Thoracic aorta (tissue), 2 donors: ENCODE data around the gene C1orf159. TPM values are rescaled to one million over a fixed set of nuclear protein-coding genes. Genes with fewer than 3 reads are reported as not detected.

Experiments
- ATAC-seq: fragments of 150-250 bp; one replicate; pipeline ENCODE4 v1.8.0; 2017; ENCODE audit warnings: low read depth; ENCODE audit not compliant: insufficient number of reproducible peaks, low FRiP score
- DNase-seq: peaks from one replicate; pipeline ENCODE4 v3.0.0-alpha.2; 2020; ENCODE audit warnings: low spot score
- H3K27ac ChIP-seq, 2 donors: fragments of 200-600 bp; sonication (generic); 1 replicate in 1 of 2; 2 replicates in 1 of 2; pipeline ENCODE4 v1.5.1; 2016; ENCODE audit warnings: mild to moderate bottlenecking in 2 of 2, moderate library complexity in 2 of 2
- H3K27me3 ChIP-seq: fragments of 200-600 bp; sonication (generic); replicated peaks from 2 replicates; pipeline ENCODE4 v1.6.0; 2016; ENCODE audit warnings: mild to moderate bottlenecking; ENCODE audit not compliant: insufficient read depth
- H3K36me3 ChIP-seq: fragments of 200-600 bp; sonication (generic); one replicate; pipeline ENCODE4 v1.5.1; 2016
- H3K4me1 ChIP-seq, 2 donors: fragments of 200-600 bp; sonication (generic); 1 replicate in 1 of 2; 2 replicates in 1 of 2; pipeline versions ENCODE4 v1.5.1 to v1.6.0; 2016; ENCODE audit warnings: low read depth in 2 of 2, mild to moderate bottlenecking in 1 of 2; ENCODE audit not compliant: control insufficient read depth in 1 of 2
- H3K4me3 ChIP-seq: fragments of 200-600 bp; sonication (generic); 2 replicates; pipeline ENCODE4 v1.5.1; 2016; ENCODE audit warnings: mild to moderate bottlenecking
- H3K9me3 ChIP-seq: fragments of 200-600 bp; sonication (generic); 2 replicates; pipeline ENCODE4 v1.5.1; 2016
- CTCF ChIP-seq: fragments of 200-600 bp; sonication (generic); IDR thresholded peaks from one replicate; pipeline ENCODE4 v1.5.1; 2019; ENCODE audit warnings: antibody characterized with exemption
- total RNA-seq, 2 donors: library from RNA; depleted of rRNA; stranded (reverse); fragments of >200 nt; gene quantifications; one replicate each; pipeline versions ENCODE4 v1.1.0 to v1.2.3, GENCODE V29; 2016

C1orf159 gene
- total RNA-seq, 2 donors from 2014 or later, result 10.8 to 21.2 TPM

DNA sequence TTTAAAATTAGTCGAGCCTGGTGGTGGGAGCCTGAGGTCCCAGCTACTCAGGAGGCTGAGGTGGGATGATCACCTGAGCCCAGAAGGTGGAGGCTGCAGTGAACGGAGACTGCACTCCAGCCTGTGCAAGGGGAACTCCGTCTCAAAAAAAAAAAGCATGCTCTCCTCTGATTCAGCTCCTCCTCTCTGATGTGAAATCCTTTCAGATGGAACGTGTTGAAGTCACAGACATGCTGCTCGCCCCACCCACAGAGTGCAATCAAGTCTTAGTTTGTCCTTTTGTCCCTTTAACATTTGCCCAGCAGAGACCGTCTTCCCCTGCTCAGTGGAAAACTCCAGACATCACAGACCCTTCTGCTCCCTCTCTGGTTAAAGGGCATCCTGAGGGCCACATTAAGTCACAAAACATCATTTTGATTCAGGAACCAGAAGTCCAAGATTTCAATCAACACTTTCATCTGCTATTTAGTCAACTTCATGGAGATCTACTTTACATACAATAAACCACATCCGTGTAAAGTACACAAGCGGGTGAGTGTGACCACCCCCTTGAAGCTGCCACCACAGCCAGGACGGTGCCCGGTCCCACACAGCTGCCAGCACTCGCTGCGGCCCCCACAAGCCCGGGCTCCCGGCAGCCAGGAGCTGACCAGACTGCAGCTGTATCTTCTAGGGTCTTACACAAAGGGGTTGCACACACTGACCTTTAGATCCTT is 22.8 kb downstream of the C1orf159 start:
- Histone ChIP-seq H3K27me3 (no peaks in the 10 kb centered on the region), H3K4me1 (no peaks in the 10 kb centered on the region), H3K36me3 (no peaks in the 10 kb centered on the region), H3K4me3 (no peak overlapping the region), H3K9me3 (no peaks in the 10 kb centered on the region), H3K27ac (no peak overlapping the region)
- ATAC-seq, result no peak
- DNase-seq, result no peak
- TF ChIP-seq CTCF, result no peak

DNA sequence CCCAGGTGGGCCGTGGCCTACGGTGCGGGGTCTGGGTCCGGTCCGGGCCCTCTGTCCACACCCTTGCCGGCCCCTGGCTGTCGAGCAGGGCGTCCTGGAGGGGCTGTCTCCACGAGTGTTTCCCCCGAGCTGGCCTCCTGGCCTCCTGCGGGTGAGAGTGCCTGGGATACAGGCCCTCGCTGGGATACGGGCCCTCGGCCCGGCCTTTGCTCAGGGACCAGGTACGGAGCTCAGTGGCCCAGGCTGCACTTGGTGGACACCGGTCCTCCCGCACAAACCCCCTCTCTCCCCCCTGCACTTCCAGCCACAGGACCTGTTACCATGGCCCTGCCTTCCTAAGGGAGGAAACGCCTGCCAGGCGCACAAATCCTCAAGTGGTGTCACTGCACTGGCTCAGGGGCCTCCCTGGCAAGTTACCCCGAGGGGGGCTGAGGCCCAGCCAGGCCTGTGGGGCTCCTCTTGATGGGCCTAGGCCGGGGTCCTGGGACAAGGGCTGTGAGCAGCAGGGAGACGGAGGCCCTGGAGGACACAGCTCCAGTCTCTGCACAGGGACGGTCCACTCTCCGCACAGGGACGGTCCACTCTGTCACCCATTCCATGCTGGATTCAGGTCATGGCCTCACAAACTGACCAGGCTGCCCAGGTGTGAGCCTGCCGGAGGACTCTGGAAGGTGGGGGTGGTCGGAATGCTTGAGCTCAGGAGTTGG is 23.6 kb downstream of the C1orf159 start:
- no peak for DNase-seq
- H3K4me3 ChIP-seq, result no peak overlapping the region
- H3K9me3 ChIP-seq, result no peaks in the 10 kb centered on the region
- H3K36me3 ChIP-seq, result no peaks in the 10 kb centered on the region
- TF ChIP-seq CTCF, result no peak
- H3K4me1 ChIP-seq, result no peaks in the 10 kb centered on the region
- ATAC-seq, result no peak
- H3K27me3 ChIP-seq, result no peaks in the 10 kb centered on the region
- no peak overlapping the region for H3K27ac ChIP-seq

- no peak for DNase-seq
- ATAC-seq, result no peak
- Histone ChIP-seq H3K36me3 (no peaks in the 10 kb centered on the region), H3K4me3 (no peak overlapping the region), H3K27ac (no peak overlapping the region), H3K4me1 (no peaks in the 10 kb centered on the region), H3K9me3 (no peaks in the 10 kb centered on the region), H3K27me3 (no peaks in the 10 kb centered on the region)
- no peak for TF ChIP-seq CTCF
Observed at GRCh38 chr1:1091344-1092148, 24.3 kb downstream of the C1orf159 start.

- Histone ChIP-seq H3K4me3 (no peak overlapping the region), H3K4me1 (no peaks in the 10 kb centered on the region), H3K27me3 (no peaks in the 10 kb centered on the region), H3K27ac (no peak overlapping the region), H3K9me3 (no peaks in the 10 kb centered on the region), H3K36me3 (no peaks in the 10 kb centered on the region)
- TF ChIP-seq CTCF, result no peak
- no peak for DNase-seq
- ATAC-seq, result no peak
Observed at GRCh38 chr1:1090424-1091343, 25.2 kb downstream of the C1orf159 start.
